Measurements from ENCODE around the gene INCA1.

INCA1 gene

DNA sequence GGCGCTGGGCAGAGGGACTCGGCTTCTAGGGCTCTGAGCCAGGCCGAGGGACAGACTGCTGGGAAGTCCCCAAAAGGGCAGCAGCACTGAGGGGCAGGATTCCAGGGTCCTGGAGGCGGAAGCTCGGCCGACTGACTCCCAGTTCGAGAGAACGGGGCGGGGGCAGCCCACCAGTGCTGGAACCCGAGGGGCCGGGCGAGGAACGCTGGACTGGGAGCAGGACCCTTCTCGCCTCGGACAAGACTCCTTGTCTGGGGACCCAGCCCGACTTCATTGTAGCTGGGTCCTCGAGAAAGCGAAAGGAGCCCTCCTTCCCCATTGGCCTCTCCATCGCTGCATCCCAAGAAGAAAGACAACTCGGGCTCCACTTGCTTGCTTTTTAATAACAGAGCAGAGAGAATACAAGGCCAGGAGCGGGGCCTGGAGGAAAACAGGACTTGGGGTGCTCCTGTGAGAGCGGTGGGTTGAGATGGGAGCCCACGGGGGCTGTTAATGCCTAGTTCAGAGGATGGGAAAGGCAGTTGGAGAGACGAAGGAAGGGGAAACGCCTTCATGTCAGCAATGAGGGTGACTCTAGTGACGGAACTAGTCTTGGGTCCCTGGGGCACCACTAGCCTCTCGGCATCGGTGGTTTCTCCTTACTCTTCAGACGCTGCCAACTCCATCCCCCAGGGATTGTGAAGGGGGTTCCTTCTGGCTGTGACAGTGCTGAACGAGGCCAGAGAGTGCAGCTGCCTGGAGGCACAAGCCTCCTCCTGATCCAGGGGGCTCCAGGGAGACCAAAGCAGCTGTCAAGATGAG is 9.4 kb downstream of the INCA1 start:
- TF ChIP-seq, protein P1, sequence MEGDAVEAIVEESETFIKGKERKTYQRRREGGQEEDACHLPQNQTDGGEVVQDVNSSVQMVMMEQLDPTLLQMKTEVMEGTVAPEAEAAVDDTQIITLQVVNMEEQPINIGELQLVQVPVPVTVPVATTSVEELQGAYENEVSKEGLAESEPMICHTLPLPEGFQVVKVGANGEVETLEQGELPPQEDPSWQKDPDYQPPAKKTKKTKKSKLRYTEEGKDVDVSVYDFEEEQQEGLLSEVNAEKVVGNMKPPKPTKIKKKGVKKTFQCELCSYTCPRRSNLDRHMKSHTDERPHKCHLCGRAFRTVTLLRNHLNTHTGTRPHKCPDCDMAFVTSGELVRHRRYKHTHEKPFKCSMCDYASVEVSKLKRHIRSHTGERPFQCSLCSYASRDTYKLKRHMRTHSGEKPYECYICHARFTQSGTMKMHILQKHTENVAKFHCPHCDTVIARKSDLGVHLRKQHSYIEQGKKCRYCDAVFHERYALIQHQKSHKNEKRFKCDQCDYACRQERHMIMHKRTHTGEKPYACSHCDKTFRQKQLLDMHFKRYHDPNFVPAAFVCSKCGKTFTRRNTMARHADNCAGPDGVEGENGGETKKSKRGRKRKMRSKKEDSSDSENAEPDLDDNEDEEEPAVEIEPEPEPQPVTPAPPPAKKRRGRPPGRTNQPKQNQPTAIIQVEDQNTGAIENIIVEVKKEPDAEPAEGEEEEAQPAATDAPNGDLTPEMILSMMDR (IDR thresholded peaks at IDR 0.05) = no peak

DNA sequence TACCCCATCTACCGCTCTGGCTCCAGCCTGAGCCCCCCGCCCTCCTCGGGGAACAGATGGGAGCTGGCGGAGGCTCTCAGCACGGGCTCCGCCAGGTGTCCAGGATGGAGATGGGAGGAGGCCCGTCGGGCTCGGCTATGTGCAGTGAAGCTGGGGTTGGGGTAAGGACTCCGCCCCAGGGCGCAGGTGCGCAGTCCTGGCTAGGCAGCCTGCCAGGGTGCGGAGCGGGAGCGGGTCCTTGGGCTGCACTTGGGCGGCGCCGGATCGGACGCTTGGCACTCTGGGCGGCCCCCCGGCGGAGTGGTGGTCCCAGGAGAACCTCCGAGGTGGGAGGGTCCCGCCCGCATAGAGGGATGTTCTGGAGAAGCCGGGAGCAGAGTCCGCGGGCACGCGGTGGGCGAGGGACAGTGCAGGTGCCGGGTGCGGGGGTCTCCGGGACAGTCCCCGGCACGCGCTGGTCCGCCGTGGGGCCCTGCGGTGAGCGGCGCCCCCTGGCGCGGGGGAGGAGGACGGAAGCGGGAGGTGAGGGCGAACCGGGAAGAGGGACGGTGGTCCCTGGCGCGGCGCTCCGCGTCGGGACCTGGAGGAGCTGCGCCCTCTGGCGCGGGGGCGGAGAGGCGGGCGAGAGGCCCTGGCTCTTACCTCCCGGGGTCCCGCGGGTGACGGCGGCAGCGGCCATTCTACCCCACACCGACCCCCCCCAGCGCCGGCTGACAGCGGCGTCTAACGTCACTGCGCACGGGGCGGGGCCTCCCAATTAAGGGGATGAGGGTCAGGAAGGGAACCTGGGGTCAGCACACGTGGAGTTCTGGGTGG is 10.2 kb downstream of the INCA1 start, which contains the start of gene CAMTA2:
CAMTA2 (minus strand) TSS at position 725 of the 816 bp plus-strand sequence. CDS start 1,453 bp downstream, outside the sequence.
- TF ChIP-seq, protein P1 (IDR thresholded peaks at IDR 0.05) = peak; percentile 77

DNA sequence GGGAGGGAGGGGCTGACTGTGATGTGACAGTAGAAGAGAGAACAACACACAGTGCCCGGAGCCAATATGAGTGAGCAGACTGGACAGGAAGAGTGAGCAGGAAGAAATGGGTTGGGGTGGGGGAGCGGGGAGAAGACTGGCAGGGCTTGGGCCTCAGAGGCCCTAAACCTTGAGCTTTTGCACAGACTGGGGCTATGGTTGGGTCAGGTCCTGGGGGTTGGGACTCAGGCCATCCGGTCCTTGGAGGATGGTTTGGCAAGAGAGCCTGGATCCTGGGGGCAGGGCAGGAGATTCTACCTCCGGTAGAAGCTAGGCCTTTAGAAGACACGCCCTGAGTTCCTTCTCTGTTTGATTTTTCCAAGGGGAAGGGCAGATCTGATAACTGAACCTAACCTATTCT is 10.9 kb downstream of the INCA1 start:
- TF ChIP-seq, protein P1 (IDR thresholded peaks at IDR 0.05) = no peak

DNA sequence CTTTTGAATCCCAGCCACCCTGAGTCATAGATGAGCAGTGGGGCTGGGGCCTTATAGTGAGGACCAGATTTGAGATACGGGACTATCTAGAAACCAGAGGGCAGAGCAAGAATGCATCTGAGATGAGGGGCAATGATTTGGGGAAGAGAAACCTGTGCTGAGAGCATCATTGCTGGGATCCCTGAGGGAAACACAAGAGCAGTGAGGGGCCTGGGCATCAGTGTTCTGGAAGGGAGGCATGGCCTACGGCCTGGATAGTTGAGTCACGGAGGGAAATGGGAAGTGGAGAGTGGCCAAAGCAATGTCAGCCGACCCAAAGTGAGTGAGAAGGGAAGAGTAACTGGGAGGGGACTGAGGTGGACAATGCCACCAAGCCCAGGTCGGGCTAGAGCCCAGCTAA is 15.0 kb downstream of the INCA1 start:
- TF ChIP-seq, protein P1 (IDR thresholded peaks at IDR 0.05) = no peak

DNA sequence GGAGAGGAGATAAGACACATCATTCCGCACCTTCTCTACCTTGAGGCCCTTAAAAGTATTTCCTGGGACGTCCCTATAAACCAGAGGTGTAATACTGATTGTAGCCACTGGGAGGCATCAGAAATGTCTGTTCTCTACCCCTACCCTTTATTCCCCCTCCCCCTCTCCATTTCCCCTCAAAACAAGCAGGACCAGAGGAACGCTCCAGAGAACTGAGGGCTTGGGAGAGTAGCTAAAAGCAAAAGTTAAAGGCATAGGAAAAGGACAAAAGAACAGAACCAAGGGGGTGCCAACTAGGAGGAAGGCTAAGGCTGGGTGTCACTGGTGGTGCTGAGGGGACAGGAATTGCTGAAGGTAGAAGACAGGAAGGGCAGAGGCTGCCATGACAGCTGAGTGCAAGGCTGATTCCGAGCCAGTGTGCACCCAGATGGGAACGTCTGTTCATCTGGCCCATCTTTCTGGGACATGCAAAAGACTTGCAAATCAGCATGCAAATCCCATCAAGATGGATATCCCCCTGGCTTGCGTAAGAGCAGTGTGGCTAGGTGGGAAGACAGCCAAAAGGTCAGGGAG is 16.6 kb downstream of the INCA1 start:
- TF ChIP-seq, protein P1 (IDR thresholded peaks at IDR 0.05) = peak; percentile 68

DNA sequence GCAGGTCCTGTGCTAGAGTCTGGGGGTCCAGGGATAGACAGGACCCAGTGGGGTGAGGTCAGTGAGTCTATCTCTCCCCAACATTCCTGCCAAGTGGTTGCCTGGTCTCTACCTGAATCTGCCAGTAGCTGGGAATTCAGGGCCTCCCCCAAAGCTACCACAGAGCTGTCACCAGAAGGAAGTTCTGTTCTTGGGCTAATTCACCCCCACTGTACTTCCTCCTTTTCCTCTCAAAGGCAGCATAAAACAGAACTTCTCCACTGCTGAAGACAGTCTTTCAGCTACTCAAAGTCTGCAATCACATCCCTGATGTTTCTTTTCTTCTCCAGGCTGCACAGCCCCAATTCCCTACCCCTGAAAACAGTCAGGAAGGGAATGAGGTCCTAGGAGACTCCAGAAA is 18.6 kb downstream of the INCA1 start:
- TF ChIP-seq, protein P1 (IDR thresholded peaks at IDR 0.05) = no peak

DNA sequence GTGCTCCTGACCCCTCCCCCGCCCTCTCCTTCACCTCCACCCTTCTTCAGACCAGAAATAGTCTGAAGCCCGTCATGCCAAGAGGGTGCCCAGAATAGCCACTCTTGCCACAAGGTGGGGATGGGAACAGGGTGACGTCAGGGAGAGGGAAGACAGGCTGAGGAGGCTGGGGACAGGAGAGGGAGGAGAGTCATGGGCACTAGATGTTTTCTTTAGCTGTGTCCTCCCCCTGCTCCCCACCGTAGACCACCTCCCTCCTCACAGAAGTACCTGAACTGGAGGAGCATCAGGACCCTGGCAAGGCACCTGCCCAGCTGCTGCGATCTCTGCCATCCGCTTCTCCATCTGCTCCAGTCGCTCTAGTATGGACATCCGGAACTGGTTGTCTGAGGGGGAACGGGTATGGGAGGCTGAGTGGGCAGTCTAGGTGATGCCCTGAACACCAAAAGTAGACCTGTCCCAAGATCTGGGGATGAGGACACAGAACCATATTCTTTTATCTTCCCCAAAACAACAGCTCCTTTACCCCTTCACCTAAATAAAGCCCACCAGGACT is 23.1 kb downstream of the INCA1 start:
- TF ChIP-seq, protein P1 (IDR thresholded peaks at IDR 0.05) = no peak
